Right atrium auricular region (tissue), 2 donors: ENCODE measurements around the gene ATP10A. TPM values are rescaled to one million over a fixed set of nuclear protein-coding genes. Genes with fewer than 3 reads are reported as not detected.

Source experiments
- DNase-seq: peaks from one replicate; pipeline ENCODE4 v3.0.0-alpha.2; 2019; ENCODE audit warnings: low spot score
- H3K27ac ChIP-seq, 2 donors: fragments of 200-600 bp; sonication (generic); 1 replicate in 1 of 2; 2 replicates in 1 of 2; pipeline ENCODE4 v1.5.1; 2016 to 2019
- H3K27me3 ChIP-seq, 2 donors: fragments of 200-600 bp; sonication (generic); one replicate each; pipeline versions ENCODE4 v1.5.1 to v1.6.0; 2017 to 2019
- H3K36me3 ChIP-seq: fragments of 200-600 bp; sonication (generic); one replicate; pipeline ENCODE4 v1.5.1; 2016
- H3K4me1 ChIP-seq, 2 donors: fragments of 200-600 bp; sonication (generic); one replicate each; pipeline versions ENCODE4 v1.5.1 to v1.6.0; 2017 to 2019
- H3K4me3 ChIP-seq, 2 donors: fragments of 200-600 bp; sonication (generic); 1 replicate in 1 of 2; 2 replicates in 1 of 2; pipeline ENCODE4 v1.5.1; 2017 to 2019; ENCODE audit warnings: mild to moderate bottlenecking in 1 of 2, moderate library complexity in 1 of 2
- H3K9me3 ChIP-seq, 2 donors: fragments of 200-600 bp; sonication (generic); one replicate each; pipeline ENCODE4 v1.5.1; 2019
- CTCF ChIP-seq, 2 donors: fragments of 200-600 bp; sonication (generic); IDR thresholded peaks; one replicate each; pipeline ENCODE4 v1.5.1; 2019; ENCODE audit warnings: antibody characterized with exemption in 2 of 2
- total RNA-seq, 2 donors: library from RNA; depleted of rRNA; stranded (reverse); fragments of >200 nt; gene quantifications; one replicate each; pipeline ENCODE4 v1.1.0, GENCODE V29; 2016

ATP10A gene
- total RNA-seq, 2 donors from 2014 or later = 3.2 to 6.0 TPM

DNA sequence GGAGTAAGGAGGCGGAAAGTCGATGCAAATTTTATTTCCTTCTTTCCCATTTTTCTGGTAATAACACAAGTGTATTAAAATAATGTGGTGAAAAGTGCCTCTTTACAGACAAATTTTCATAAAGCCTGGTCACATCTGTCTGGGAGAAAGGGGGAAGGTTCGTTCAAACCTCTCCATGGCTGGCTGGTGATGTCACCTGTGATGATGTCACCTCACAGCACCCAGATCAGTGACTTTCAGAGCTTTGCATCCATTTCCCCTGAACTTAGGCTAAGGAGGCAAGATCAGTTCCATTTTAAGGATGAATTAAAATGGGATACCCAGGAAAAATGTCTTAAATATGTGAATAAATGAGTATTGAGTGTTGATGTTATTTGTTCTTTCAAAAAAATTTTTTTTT, 34.1 kb downstream of the ATP10A start:
- DNase-seq = no peak
- Histone ChIP-seq H3K9me3 (peaks cover 0 to 6% of the 10 kb centered on the region in 2 donors), H3K4me3 (no peak overlapping the region), H3K27ac (no peak overlapping the region), H3K27me3 (no peaks in the 10 kb centered on the region), H3K4me1 (no peaks in the 10 kb centered on the region), H3K36me3 (no peaks in the 10 kb centered on the region)
- TF ChIP-seq CTCF (IDR thresholded peaks at IDR 0.05) = no peak

DNA sequence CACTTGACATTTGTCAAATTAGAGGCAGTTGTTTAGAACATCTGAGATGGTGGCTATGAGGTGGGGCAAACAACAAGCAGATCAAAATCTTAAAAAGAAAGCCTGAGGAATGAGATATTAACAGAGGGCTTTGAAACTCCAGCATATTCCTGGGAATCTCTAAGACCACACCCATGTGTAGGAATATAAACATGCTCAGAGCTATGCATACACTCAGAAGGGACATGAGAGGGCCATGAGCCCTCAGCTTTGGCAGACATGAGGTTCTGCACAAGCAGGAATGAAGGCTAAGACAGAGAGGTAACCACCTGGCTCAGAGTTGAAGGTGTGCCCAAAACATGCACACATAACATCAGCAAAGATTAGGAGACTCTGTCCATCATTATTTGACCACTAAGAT, 37.9 kb downstream of the ATP10A start:
- no peak for DNase-seq
- H3K27me3 ChIP-seq = no peaks in the 10 kb centered on the region

GRCh38 chr15:25824618-25825017, 38.5 kb downstream of the ATP10A start:
- H3K27me3 ChIP-seq = no peaks in the 10 kb centered on the region
- H3K9me3 ChIP-seq = peaks cover 0 to 6% of the 10 kb centered on the region in 2 donors
- DNase-seq = no peak
- no peak overlapping the region for H3K27ac ChIP-seq
- no peaks in the 10 kb centered on the region for H3K36me3 ChIP-seq
- TF ChIP-seq CTCF (IDR thresholded peaks at IDR 0.05) = no peak
- no peak overlapping the region for H3K4me3 ChIP-seq
- H3K4me1 ChIP-seq = no peaks in the 10 kb centered on the region

More for the DNA sequence above, 37.9 kb downstream of the ATP10A start:
- Histone ChIP-seq H3K4me1 (no peaks in the 10 kb centered on the region), H3K4me3 (no peak overlapping the region), H3K27ac (no peak overlapping the region), H3K36me3 (no peaks in the 10 kb centered on the region), H3K9me3 (peaks cover 0 to 6% of the 10 kb centered on the region in 2 donors)
- TF ChIP-seq CTCF (IDR thresholded peaks at IDR 0.05) = no peak

DNA sequence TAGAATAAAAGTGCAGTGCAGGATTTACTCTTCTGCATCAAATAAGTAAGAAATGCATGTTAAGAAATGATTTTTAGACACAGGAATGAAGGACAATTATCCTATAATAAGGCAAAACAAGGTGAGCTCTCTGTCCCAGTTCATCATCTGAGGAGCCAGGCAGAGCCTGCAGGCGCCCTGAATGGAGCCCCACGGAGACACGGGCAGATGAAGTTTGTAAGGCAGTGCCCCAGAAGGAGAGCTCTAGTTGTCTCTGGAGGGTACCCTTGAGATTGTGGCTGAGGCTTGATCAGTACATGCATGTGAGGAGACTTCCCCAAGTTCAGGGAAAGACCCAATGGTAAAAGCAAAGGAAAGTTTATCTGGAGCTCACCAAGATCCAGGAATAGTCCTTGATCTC, 50.3 kb downstream of the ATP10A start:
- H3K9me3 ChIP-seq = no peaks in the 10 kb centered on the region
- no peaks in the 10 kb centered on the region for H3K4me1 ChIP-seq
- no peaks in the 10 kb centered on the region for H3K36me3 ChIP-seq
- no peak for TF ChIP-seq CTCF (IDR thresholded peaks at IDR 0.05)
- H3K4me3 ChIP-seq = no peak overlapping the region
- H3K27ac ChIP-seq = no peak overlapping the region
- no peak for DNase-seq
- no peaks in the 10 kb centered on the region for H3K27me3 ChIP-seq

DNA sequence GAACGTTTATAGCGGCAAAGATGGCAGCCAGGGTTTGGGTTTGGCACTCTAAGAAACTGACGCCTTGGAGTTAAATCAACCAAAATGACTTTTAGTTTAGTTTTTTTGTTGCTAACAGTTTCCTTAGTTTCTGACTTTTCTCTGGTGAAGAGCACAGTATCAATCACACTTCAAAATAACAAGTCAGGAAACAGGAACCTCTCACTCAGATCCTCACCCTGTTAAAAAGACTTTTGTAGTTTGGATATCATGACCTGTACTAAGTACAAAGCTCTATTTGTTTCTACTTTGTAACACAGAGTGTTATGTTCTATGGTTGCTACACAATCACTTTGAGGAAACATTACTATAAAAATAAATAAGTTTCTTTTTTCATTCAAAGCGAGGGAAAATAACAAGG, 51.1 kb downstream of the ATP10A start:
- Histone ChIP-seq H3K27me3 (no peaks in the 10 kb centered on the region), H3K4me3 (no peak overlapping the region), H3K27ac (no peak overlapping the region), H3K4me1 (no peaks in the 10 kb centered on the region), H3K36me3 (no peaks in the 10 kb centered on the region), H3K9me3 (no peaks in the 10 kb centered on the region)
- DNase-seq = no peak
- TF ChIP-seq CTCF (IDR thresholded peaks at IDR 0.05) = no peak

DNA sequence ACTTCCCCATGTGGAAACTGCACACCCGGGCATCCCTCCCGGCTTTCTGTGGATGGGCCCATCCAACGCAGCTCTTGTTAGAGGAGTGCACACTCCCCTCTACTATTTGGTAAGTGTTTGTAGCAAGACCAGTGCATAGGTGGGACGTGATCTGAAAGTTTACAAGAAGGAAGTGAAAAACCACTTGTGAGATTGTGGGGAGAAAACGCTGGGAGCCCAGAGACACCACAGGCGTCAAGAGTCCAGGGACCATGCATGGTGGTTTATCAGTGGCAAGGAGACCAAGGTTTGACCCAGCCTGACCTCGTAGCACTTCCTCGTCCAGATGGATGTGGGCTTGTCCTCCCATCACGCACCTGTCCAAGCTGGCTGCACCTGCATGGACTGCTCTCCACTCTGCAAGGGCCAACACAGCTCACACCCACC, 51.6 kb downstream of the ATP10A start:
- Histone ChIP-seq H3K27me3 (no peaks in the 10 kb centered on the region), H3K27ac (no peak overlapping the region), H3K4me1 (no peaks in the 10 kb centered on the region), H3K4me3 (no peak overlapping the region), H3K36me3 (no peaks in the 10 kb centered on the region), H3K9me3 (no peaks in the 10 kb centered on the region)
- DNase-seq = no peak
- TF ChIP-seq CTCF (IDR thresholded peaks at IDR 0.05) = no peak
